Transverse colon (tissue), 3 donors: ENCODE measurements around the gene SGK2.

Experiments used
- EP300 ChIP-seq: sonication (generic); formaldehyde crosslinking; IDR thresholded peaks from one replicate; pipeline ENCODE4 v1.6.1; 2017; ENCODE audit warnings: antibody characterized with exemption, low read depth
- TF ChIP-seq, protein P1 (sequence below), 5 experiments: fragments of 200-600 bp in 3 of 5; fragments of 450-650 bp in 2 of 5; sonication (generic) in 3 of 5; IDR thresholded peaks; 1 replicate in 2 of 5; 2 replicates in 3 of 5; pipeline ENCODE4 v1.5.1; 2016 to 2017; ENCODE audit warnings: antibody characterized with exemption in 5 of 5, inconsistent platforms in 3 of 5, mild to moderate bottlenecking in 2 of 5, moderate library complexity in 1 of 5

DNA sequence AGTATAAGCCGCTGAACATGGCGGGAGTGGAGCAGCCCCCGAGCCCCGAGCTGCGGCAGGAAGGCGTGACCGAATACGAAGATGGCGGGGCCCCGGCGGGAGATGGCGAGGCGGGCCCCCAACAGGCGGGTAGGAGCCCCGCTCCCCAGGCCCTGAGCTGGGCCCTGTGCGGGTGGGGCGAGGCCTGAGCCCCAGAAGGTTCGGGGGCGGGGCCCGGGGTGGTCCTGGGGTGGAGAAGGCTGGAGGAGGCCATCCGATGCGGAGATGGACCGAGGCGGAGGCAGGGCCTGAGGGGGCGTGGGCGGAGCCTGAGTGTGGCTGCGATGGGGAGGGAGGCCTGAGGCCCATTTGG lies 44.2 kb upstream of the SGK2 start:
- TF ChIP-seq EP300 = no peak
- TF ChIP-seq, protein P1, sequence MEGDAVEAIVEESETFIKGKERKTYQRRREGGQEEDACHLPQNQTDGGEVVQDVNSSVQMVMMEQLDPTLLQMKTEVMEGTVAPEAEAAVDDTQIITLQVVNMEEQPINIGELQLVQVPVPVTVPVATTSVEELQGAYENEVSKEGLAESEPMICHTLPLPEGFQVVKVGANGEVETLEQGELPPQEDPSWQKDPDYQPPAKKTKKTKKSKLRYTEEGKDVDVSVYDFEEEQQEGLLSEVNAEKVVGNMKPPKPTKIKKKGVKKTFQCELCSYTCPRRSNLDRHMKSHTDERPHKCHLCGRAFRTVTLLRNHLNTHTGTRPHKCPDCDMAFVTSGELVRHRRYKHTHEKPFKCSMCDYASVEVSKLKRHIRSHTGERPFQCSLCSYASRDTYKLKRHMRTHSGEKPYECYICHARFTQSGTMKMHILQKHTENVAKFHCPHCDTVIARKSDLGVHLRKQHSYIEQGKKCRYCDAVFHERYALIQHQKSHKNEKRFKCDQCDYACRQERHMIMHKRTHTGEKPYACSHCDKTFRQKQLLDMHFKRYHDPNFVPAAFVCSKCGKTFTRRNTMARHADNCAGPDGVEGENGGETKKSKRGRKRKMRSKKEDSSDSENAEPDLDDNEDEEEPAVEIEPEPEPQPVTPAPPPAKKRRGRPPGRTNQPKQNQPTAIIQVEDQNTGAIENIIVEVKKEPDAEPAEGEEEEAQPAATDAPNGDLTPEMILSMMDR (IDR thresholded peaks at IDR 0.05) = peak in 1 of 5 experiments; percentile 7
